Breast epithelium (tissue), 4 donors: ENCODE results near the gene ENSA. TPM values are rescaled to one million over a fixed set of nuclear protein-coding genes. Genes with fewer than 3 reads are reported as not detected.

Experiments
- DNase-seq, 2 donors: peaks; one replicate each; pipeline ENCODE4 v3.0.0-alpha.2; 2019; ENCODE audit warnings: low spot score in 2 of 2
- H3K27ac ChIP-seq, 2 donors: fragments of 200-600 bp; sonication (generic) in 1 of 2; one replicate each; pipeline ENCODE4 v1.5.1; 2016 to 2019; ENCODE audit warnings: mild to moderate bottlenecking in 1 of 2
- H3K27me3 ChIP-seq, 2 donors: fragments of 200-600 bp; sonication (generic) in 1 of 2; one replicate each; pipeline versions ENCODE4 v1.5.1 to v1.6.0; 2017 to 2019; ENCODE audit warnings: control low read depth in 1 of 2, mild to moderate bottlenecking in 1 of 2
- H3K36me3 ChIP-seq: fragments of 200-600 bp; one replicate; pipeline ENCODE4 v1.5.1; 2019
- H3K4me1 ChIP-seq, 2 donors: fragments of 200-600 bp; sonication (generic); one replicate each; pipeline ENCODE4 v1.5.1; 2016 to 2019; ENCODE audit warnings: control low read depth in 1 of 2
- H3K4me3 ChIP-seq, 3 donors: fragments of 200-600 bp; sonication (generic); 1 replicate in 2 of 3; 2 replicates in 1 of 3; pipeline ENCODE4 v1.5.1; 2016 to 2019; ENCODE audit warnings: mild to moderate bottlenecking in 3 of 3, moderate library complexity in 2 of 3
- H3K9me3 ChIP-seq, 2 donors: fragments of 200-600 bp; sonication (generic) in 1 of 2; one replicate each; pipeline ENCODE4 v1.5.1; 2016 to 2019; ENCODE audit warnings: control low read depth in 1 of 2
- CTCF ChIP-seq, 3 donors: fragments of 450-650 bp; IDR thresholded peaks; one replicate each; pipeline ENCODE4 v1.5.1; 2016 to 2017; ENCODE audit warnings: antibody characterized with exemption in 3 of 3, mild to moderate bottlenecking in 3 of 3, moderate library complexity in 3 of 3
- POLR2A ChIP-seq: fragments of 450-650 bp; IDR thresholded peaks from one replicate; pipeline ENCODE4 v1.6.1; 2016; ENCODE audit warnings: antibody characterized with exemption, mild to moderate bottlenecking, moderate library complexity
- POLR2AphosphoS5 ChIP-seq, 3 donors: sonication (generic); formaldehyde crosslinking; IDR thresholded peaks; one replicate each; pipeline ENCODE4 v1.6.1; 2017; ENCODE audit warnings: antibody characterized with exemption in 3 of 3
- intact Hi-C: fragments of 100-400 bp; cut with DNase I; formaldehyde crosslinking; loops from one replicate; pipeline ENCODE4 v1.15.1; 2023; ENCODE audit warnings: low total_unique reads
- total RNA-seq, 3 donors: library from RNA; depleted of rRNA; stranded (reverse); fragments of >200 nt; gene quantifications; one replicate each; pipeline ENCODE4 v1.1.0, GENCODE V29; 2016

ENSA gene
- total RNA-seq, 3 donors from 2014 or later: 187 to 273 (median 194) TPM

GRCh38 chr1:150619576-150620509 is 9.6 kb downstream of the ENSA start:
- H3K27ac ChIP-seq: peak overlapping the region; percentile 81
- H3K36me3 ChIP-seq: no peaks in the 10 kb centered on the region
- H3K4me3 ChIP-seq: no peak overlapping the region
- TF ChIP-seq POLR2A (no peak), CTCF (IDR thresholded peaks at IDR 0.05) (peak in 1 of 3 donors; percentile 12), POLR2AphosphoS5 (IDR thresholded peaks at IDR 0.05) (peak in 1 of 3 donors; percentile 7)
- intact Hi-C loops: no loop called here
- DNase-seq: no peak
- H3K4me1 ChIP-seq: peaks cover 0 to 20% of the 10 kb centered on the region in 2 donors
- H3K9me3 ChIP-seq: no peaks in the 10 kb centered on the region
- H3K27me3 ChIP-seq: no peaks in the 10 kb centered on the region

- H3K27ac ChIP-seq: peak overlapping the region; percentile 50 to 51
- H3K36me3 ChIP-seq: no peaks in the 10 kb centered on the region
- no peak overlapping the region for H3K4me3 ChIP-seq
- no peaks in the 10 kb centered on the region for H3K27me3 ChIP-seq
- peaks cover 0 to 27% of the 10 kb centered on the region in 2 donors for H3K4me1 ChIP-seq
- no peak for TF ChIP-seq CTCF (IDR thresholded peaks at IDR 0.05)
- no peak for TF ChIP-seq POLR2A
- no peak for TF ChIP-seq POLR2AphosphoS5 (IDR thresholded peaks at IDR 0.05)
- no peaks in the 10 kb centered on the region for H3K9me3 ChIP-seq
- intact Hi-C loops: no loop called here
- no peak for DNase-seq
Measured at GRCh38 chr1:150615346-150616201, 13.8 kb downstream of the ENSA start.

GRCh38 chr1:150613061-150613920 is 16.1 kb downstream of the ENSA start:
- Histone ChIP-seq H3K4me1 (peaks cover 0 to 17% of the 10 kb centered on the region in 2 donors), H3K27me3 (no peaks in the 10 kb centered on the region), H3K36me3 (no peaks in the 10 kb centered on the region), H3K4me3 (peak overlapping the region in 2 of 3 donors; percentile 0 to 13), H3K9me3 (no peaks in the 10 kb centered on the region), H3K27ac (peak overlapping the region; percentile 87 to 93)
- TF ChIP-seq POLR2AphosphoS5 (IDR thresholded peaks at IDR 0.05) (no peak), CTCF (IDR thresholded peaks at IDR 0.05) (no peak), POLR2A (no peak)
- DNase-seq: no peak
- intact Hi-C loops: no loop called here

- no peak for DNase-seq
- peak overlapping the region; percentile 87 to 93 for H3K27ac ChIP-seq
- TF ChIP-seq CTCF (IDR thresholded peaks at IDR 0.05) (no peak), POLR2A (no peak), POLR2AphosphoS5 (IDR thresholded peaks at IDR 0.05) (no peak)
- no peaks in the 10 kb centered on the region for H3K9me3 ChIP-seq
- intact Hi-C loops: no loop called here
- H3K4me3 ChIP-seq: peak overlapping the region in 1 of 3 donors; percentile 17
- no peaks in the 10 kb centered on the region for H3K36me3 ChIP-seq
- H3K27me3 ChIP-seq: no peaks in the 10 kb centered on the region
- peaks cover 0 to 17% of the 10 kb centered on the region in 2 donors for H3K4me1 ChIP-seq
Measured at GRCh38 chr1:150612014-150612345, 17.4 kb downstream of the ENSA start.
